ENCODE measurements around the gene PGBD2.

GRCh38 chr1:248906753-248907661, 972 bp downstream of the PGBD2 start:
- TF ChIP-seq, protein P1, sequence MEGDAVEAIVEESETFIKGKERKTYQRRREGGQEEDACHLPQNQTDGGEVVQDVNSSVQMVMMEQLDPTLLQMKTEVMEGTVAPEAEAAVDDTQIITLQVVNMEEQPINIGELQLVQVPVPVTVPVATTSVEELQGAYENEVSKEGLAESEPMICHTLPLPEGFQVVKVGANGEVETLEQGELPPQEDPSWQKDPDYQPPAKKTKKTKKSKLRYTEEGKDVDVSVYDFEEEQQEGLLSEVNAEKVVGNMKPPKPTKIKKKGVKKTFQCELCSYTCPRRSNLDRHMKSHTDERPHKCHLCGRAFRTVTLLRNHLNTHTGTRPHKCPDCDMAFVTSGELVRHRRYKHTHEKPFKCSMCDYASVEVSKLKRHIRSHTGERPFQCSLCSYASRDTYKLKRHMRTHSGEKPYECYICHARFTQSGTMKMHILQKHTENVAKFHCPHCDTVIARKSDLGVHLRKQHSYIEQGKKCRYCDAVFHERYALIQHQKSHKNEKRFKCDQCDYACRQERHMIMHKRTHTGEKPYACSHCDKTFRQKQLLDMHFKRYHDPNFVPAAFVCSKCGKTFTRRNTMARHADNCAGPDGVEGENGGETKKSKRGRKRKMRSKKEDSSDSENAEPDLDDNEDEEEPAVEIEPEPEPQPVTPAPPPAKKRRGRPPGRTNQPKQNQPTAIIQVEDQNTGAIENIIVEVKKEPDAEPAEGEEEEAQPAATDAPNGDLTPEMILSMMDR (IDR thresholded peaks at IDR 0.05), result no peak
- no peak for TF ChIP-seq POLR2A (IDR thresholded peaks at IDR 0.05)

Data from lower leg skin (tissue), 3 donors.